Smooth muscle cell (in vitro differentiated cells): Measurements from ENCODE around the gene TRIM36. TPM values are rescaled to one million over a fixed set of nuclear protein-coding genes. Genes with fewer than 3 reads are reported as not detected.

Source experiments
- DNase-seq: peaks from one replicate; lab custom pipeline; 2025; ENCODE audit not compliant: unreplicated experiment; lab: John Stamatoyannopoulos, UW
- H2AFZ ChIP-seq: fragments of 200-600 bp; sonication (generic); 2 replicates; pipeline ENCODE4 v1.6.0; 2016; ENCODE audit warnings: antibody characterized with exemption, low read depth, mild to moderate bottlenecking
- H3F3A ChIP-seq: fragments of 200-600 bp; sonication (generic); 2 replicates; pipeline ENCODE4 v1.6.0; 2017; ENCODE audit warnings: antibody characterized with exemption, low read depth
- H3K27ac ChIP-seq: fragments of 200-600 bp; sonication (generic); 2 replicates; pipeline ENCODE4 v1.5.1; 2016; ENCODE audit warnings: low read depth, mild to moderate bottlenecking
- H3K27me3 ChIP-seq: fragments of 200-600 bp; sonication (generic); 2 replicates; pipeline ENCODE4 v1.6.1; 2016; ENCODE audit warnings: low read depth, mild to moderate bottlenecking
- H3K36me3 ChIP-seq: fragments of 200-600 bp; sonication (generic); 2 replicates; pipeline ENCODE4 v1.5.1; 2016; ENCODE audit warnings: low read depth
- H3K4me1 ChIP-seq: fragments of 200-600 bp; sonication (generic); 2 replicates; pipeline ENCODE4 v1.5.1; 2016; ENCODE audit warnings: low read depth
- H3K4me2 ChIP-seq: fragments of 200-600 bp; sonication (generic); 2 replicates; pipeline ENCODE4 v1.6.0; 2016; ENCODE audit warnings: mild to moderate bottlenecking
- H3K4me3 ChIP-seq: fragments of 200-600 bp; sonication (generic); 2 replicates; pipeline ENCODE4 v1.5.1; 2016; ENCODE audit warnings: mild to moderate bottlenecking
- H3K79me2 ChIP-seq: fragments of 200-600 bp; sonication (generic); 2 replicates; pipeline ENCODE4 v1.6.0; 2016; ENCODE audit warnings: low read depth, mild to moderate bottlenecking
- H3K9ac ChIP-seq: fragments of 200-600 bp; sonication (generic); 2 replicates; pipeline ENCODE4 v1.6.0; 2016; ENCODE audit warnings: low read depth
- H3K9me3 ChIP-seq: fragments of 200-600 bp; sonication (generic); replicated peaks from 2 replicates; pipeline ENCODE4 v1.5.1; 2016; ENCODE audit warnings: low read depth
- H4K20me1 ChIP-seq: fragments of 200-600 bp; sonication (generic); 2 replicates; pipeline ENCODE4 v1.6.0; 2016; ENCODE audit warnings: low read depth
- WGBS: methylation state at CpG from one replicate; pipeline ENCODE4 v1.1.7; 2016; ENCODE audit warnings: low lambda C conversion rate; 5-methylcytosine and 5-hydroxymethylcytosine counted together
- polyA plus RNA-seq: library from polyadenylated mRNA; unstranded; fragments of >200 nt; fragmentation: Nextera tagmentation; extraction: Ambion mirVana; gene quantifications from 2 replicates; pipeline ENCODE4 v1.2.1, GENCODE V29; 2016
- total RNA-seq: library from RNA; depleted of rRNA; stranded (reverse); fragments of >200 nt; gene quantifications from 2 replicates; pipeline ENCODE4 v1.2.3, GENCODE V29; 2014
- TF ChIP-seq, protein P1 (sequence below): fragments of 200-600 bp; sonication (generic); IDR thresholded peaks from 2 replicates; pipeline ENCODE4 v1.5.1; 2017; ENCODE audit warnings: borderline replicate concordance, mild to moderate bottlenecking, antibody characterized with exemption; ENCODE audit not compliant: insufficient read depth, poor library complexity, severe bottlenecking

Gene TRIM36, protein sequence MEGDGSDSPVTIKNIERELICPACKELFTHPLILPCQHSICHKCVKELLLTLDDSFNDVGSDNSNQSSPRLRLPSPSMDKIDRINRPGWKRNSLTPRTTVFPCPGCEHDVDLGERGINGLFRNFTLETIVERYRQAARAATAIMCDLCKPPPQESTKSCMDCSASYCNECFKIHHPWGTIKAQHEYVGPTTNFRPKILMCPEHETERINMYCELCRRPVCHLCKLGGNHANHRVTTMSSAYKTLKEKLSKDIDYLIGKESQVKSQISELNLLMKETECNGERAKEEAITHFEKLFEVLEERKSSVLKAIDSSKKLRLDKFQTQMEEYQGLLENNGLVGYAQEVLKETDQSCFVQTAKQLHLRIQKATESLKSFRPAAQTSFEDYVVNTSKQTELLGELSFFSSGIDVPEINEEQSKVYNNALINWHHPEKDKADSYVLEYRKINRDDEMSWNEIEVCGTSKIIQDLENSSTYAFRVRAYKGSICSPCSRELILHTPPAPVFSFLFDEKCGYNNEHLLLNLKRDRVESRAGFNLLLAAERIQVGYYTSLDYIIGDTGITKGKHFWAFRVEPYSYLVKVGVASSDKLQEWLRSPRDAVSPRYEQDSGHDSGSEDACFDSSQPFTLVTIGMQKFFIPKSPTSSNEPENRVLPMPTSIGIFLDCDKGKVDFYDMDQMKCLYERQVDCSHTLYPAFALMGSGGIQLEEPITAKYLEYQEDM
- total RNA-seq (0.40 and 2.1 TPM in 2 replicates), polyA plus RNA-seq (0.86 and 2.2 TPM in 2 replicates)

- peak within 1 kb of the TSS; percentile 87 for H2AFZ ChIP-seq
- peaks cover 9% of the 10 kb centered on the region for H3K4me1 ChIP-seq
- H3K4me2 ChIP-seq = peak within 1 kb of the TSS; percentile 94
- H4K20me1 ChIP-seq = no peaks in the 10 kb centered on the region
- no peaks in the 10 kb centered on the region for H3K79me2 ChIP-seq
- peak within 1 kb of the TSS; percentile 73 for H3K4me3 ChIP-seq
- H3K36me3 ChIP-seq = no peaks in the 10 kb centered on the region
- TF ChIP-seq, protein P1, sequence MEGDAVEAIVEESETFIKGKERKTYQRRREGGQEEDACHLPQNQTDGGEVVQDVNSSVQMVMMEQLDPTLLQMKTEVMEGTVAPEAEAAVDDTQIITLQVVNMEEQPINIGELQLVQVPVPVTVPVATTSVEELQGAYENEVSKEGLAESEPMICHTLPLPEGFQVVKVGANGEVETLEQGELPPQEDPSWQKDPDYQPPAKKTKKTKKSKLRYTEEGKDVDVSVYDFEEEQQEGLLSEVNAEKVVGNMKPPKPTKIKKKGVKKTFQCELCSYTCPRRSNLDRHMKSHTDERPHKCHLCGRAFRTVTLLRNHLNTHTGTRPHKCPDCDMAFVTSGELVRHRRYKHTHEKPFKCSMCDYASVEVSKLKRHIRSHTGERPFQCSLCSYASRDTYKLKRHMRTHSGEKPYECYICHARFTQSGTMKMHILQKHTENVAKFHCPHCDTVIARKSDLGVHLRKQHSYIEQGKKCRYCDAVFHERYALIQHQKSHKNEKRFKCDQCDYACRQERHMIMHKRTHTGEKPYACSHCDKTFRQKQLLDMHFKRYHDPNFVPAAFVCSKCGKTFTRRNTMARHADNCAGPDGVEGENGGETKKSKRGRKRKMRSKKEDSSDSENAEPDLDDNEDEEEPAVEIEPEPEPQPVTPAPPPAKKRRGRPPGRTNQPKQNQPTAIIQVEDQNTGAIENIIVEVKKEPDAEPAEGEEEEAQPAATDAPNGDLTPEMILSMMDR = no peak
- peak; percentile 78 for DNase-seq
- no peaks in the 10 kb centered on the region for H3K9me3 ChIP-seq
- peak within 1 kb of the TSS; percentile 9 for H3K9ac ChIP-seq
- WGBS = 1% methylated on average over 56 of the region's 68 CpGs
- H3F3A ChIP-seq = no peaks in the 10 kb centered on the region
- H3K27me3 ChIP-seq = peaks cover 59% of the 10 kb centered on the region
- no peak within 1 kb of the TSS for H3K27ac ChIP-seq
Observed at GRCh38 chr5:115169487-115170133, at the start of gene TRIM36. TSS of gene TRIM36 (minus strand) at chr5:115169908. CDS start at chr5:115169634, 274 bp downstream.

DNA sequence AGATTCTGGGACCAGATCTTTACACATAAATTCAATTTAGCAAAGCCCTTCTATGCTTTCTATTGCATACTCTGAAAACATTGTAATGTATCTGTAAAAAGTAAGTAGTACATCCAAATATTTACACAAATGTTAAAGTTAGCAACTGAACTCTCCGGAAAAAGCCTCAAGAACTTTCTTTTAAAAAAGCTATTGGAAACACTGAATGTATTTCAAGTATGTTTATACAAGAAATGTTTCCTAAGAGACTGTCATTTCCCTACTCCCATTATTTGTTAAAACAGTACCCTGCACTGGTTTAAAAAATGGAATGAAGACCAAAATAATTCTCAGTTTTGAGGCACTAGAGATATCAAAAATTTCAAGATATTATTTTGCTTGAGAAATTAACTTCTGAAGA is 44.8 kb upstream of the TRIM36 start:
- Histone ChIP-seq H3K4me1 (no peaks in the 10 kb centered on the region), H3K4me3 (no peak overlapping the region), H3K9me3 (no peaks in the 10 kb centered on the region), H3K36me3 (no peaks in the 10 kb centered on the region), H2AFZ (no peak overlapping the region), H3K4me2 (no peak overlapping the region), H4K20me1 (peaks cover 13% of the 10 kb centered on the region), H3K9ac (no peak overlapping the region), H3K27me3 (no peaks in the 10 kb centered on the region), H3K79me2 (no peaks in the 10 kb centered on the region), H3K27ac (no peak overlapping the region), H3F3A (no peaks in the 10 kb centered on the region)
- TF ChIP-seq, protein P1 = no peak
- DNase-seq = no peak
- whole genome bisulfite sequencing = 78% methylated on average over 1 of the region's 1 CpG

DNA sequence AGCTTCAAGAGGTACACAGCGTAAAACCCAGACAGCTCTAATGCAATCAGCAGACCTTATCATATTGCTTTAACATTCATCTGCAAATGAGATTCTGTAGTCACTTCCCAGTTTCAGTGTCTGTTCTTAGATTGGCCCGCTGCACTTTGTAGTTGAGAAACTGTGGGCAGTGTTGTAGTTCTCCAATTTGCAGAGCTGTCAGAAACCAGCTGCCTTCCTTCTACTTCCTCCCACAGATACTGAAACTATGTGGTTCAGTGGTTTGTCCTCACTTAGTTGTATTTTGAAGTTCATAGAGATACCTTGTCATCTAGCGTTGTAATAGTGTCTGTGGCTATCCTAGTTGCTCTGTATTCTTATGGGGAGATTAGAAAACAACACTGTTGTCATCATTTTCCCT is 39.6 kb upstream of the TRIM36 start:
- H3K4me3 ChIP-seq = no peak overlapping the region
- H3K79me2 ChIP-seq = no peaks in the 10 kb centered on the region
- no peaks in the 10 kb centered on the region for H4K20me1 ChIP-seq
- TF ChIP-seq, protein P1 = no peak
- H3F3A ChIP-seq = no peaks in the 10 kb centered on the region
- no peak for DNase-seq
- H3K9ac ChIP-seq = no peak overlapping the region
- H3K4me1 ChIP-seq = no peaks in the 10 kb centered on the region
- H3K9me3 ChIP-seq = no peaks in the 10 kb centered on the region
- no peaks in the 10 kb centered on the region for H3K36me3 ChIP-seq
- H3K4me2 ChIP-seq = no peak overlapping the region
- H3K27me3 ChIP-seq = no peaks in the 10 kb centered on the region
- no peak overlapping the region for H2AFZ ChIP-seq
- no peak overlapping the region for H3K27ac ChIP-seq
- 67% methylated on average over 3 of the region's 3 CpGs for WGBS
